Nephron (organoid): ENCODE data around the gene ZBTB44.
"Not testable (repeated sequence)": the region's sequence is repeated elsewhere in the genome, so short reads cannot be mapped to it uniquely, and the experiment has no call there.

ENCODE experiments used
- H3K27ac Mint-ChIP-seq, 3 experiments: 2 replicates each; pipeline ENCODE4 v1.8.0; 2020; ENCODE audit warnings: mixed read lengths in 3 of 3, mild to moderate bottlenecking in 2 of 3, moderate library complexity in 1 of 3
- H3K27me3 Mint-ChIP-seq: 2 replicates; pipeline ENCODE4 v1.8.0; 2021; ENCODE audit warnings: low read depth, mild to moderate bottlenecking, moderate library complexity, mixed read lengths
- H3K36me3 Mint-ChIP-seq: 2 replicates; pipeline ENCODE4 v1.8.0; 2020; ENCODE audit warnings: low read depth, mixed read lengths
- H3K4me1 Mint-ChIP-seq: 2 replicates; pipeline ENCODE4 v1.8.0; 2020; ENCODE audit warnings: mixed read lengths
- H3K4me3 Mint-ChIP-seq, 3 experiments: 2 replicates each; pipeline ENCODE4 v1.8.0; 2020; ENCODE audit warnings: mild to moderate bottlenecking in 3 of 3, mixed read lengths in 3 of 3, moderate library complexity in 2 of 3
- H3K9me3 Mint-ChIP-seq: 2 replicates; pipeline ENCODE4 v1.8.0; 2020; ENCODE audit warnings: mixed read lengths
- TF ChIP-seq, protein P1 (sequence below), 3 experiments: fragments of 200-600 bp; sonication (generic); IDR thresholded peaks; one replicate each; pipeline ENCODE4 v1.5.0; 2021; ENCODE audit warnings: antibody characterized with exemption in 3 of 3; ENCODE audit not compliant: unreplicated experiment in 3 of 3

ZBTB44 gene

GRCh38 chr11:130243816-130244215 lies 70.9 kb downstream of the ZBTB44 start:
- Mint-ChIP-seq H3K4me3 (no peak overlapping the region), H3K4me1 (no peaks in the 10 kb centered on the region), H3K27me3 (no peaks in the 10 kb centered on the region), H3K27ac (no peak overlapping the region), H3K9me3 (no peaks in the 10 kb centered on the region), H3K36me3 (peaks cover 19% of the 10 kb centered on the region)
- TF ChIP-seq, protein P1, sequence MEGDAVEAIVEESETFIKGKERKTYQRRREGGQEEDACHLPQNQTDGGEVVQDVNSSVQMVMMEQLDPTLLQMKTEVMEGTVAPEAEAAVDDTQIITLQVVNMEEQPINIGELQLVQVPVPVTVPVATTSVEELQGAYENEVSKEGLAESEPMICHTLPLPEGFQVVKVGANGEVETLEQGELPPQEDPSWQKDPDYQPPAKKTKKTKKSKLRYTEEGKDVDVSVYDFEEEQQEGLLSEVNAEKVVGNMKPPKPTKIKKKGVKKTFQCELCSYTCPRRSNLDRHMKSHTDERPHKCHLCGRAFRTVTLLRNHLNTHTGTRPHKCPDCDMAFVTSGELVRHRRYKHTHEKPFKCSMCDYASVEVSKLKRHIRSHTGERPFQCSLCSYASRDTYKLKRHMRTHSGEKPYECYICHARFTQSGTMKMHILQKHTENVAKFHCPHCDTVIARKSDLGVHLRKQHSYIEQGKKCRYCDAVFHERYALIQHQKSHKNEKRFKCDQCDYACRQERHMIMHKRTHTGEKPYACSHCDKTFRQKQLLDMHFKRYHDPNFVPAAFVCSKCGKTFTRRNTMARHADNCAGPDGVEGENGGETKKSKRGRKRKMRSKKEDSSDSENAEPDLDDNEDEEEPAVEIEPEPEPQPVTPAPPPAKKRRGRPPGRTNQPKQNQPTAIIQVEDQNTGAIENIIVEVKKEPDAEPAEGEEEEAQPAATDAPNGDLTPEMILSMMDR (IDR thresholded peaks at IDR 0.05; ENCODE audit: unreplicated experiment in 3 of 3) = no peak

- H3K36me3 Mint-ChIP-seq = peaks cover 31% of the 10 kb centered on the region
- no peaks in the 10 kb centered on the region for H3K4me1 Mint-ChIP-seq
- no peaks in the 10 kb centered on the region for H3K9me3 Mint-ChIP-seq
- H3K27ac Mint-ChIP-seq = no peak overlapping the region
- no peaks in the 10 kb centered on the region for H3K27me3 Mint-ChIP-seq
- no peak overlapping the region for H3K4me3 Mint-ChIP-seq
- TF ChIP-seq, protein P1 (IDR thresholded peaks at IDR 0.05; ENCODE audit: unreplicated experiment in 3 of 3) = no peak
Measured at GRCh38 chr11:130241713-130242112, 73.0 kb downstream of the ZBTB44 start.

DNA sequence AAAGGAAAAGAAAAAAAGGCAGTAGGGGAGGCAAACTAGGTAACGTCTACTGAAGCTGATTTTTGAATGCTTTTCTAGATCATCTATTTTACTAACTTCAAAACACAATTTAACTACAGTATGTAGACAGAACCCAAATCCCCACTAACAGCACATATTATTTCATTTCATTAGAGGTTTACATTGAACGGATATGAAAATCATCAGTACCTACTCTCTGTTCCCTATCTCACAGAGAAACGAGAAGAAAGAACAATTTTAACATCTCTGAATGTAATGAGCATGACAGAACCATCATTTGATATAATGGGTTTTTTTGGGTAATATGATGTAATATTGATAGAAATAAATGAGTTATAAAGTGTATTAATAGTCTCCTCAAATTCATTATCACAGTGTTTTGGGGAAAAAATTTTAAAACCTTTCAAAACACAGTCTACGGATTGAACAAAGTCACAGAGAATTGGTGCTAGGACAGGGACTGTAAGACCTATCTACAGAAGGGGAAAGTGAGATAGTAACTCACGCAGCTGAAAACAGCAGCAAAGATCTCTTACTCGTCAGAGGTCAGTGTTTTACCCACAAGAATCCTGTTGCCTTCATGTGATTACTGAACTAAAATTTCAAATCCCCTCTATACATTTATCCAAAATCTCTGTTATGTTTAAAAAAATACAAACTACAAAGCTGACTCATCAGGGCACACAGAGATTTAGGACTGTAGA lies 77.3 kb downstream of the ZBTB44 start:
- Mint-ChIP-seq H3K36me3 (peaks cover 37% of the 10 kb centered on the region), H3K4me3 (no peak overlapping the region), H3K27me3 (no peaks in the 10 kb centered on the region), H3K9me3 (no peaks in the 10 kb centered on the region), H3K27ac (no peak overlapping the region), H3K4me1 (no peaks in the 10 kb centered on the region)
- TF ChIP-seq, protein P1 (IDR thresholded peaks at IDR 0.05; ENCODE audit: unreplicated experiment in 3 of 3) = no peak

DNA sequence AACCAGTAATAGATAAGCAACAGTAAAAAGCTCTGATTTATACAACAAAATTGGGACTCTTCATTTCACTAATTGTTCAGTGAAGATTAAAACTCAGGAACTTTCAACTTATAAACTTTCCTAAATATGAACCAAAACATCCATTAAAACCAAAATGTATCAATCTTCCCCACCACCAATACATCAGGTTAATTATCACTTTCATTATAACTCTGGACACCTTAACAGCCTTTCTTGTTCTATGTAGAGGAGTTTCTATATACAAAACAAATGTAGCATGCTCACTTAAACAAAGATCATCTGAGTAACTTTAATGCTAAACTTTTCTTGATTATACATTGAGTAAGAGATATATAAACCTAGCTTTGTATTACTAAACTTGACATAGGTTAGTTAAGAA lies 80.4 kb downstream of the ZBTB44 start:
- Mint-ChIP-seq H3K9me3 (no peaks in the 10 kb centered on the region), H3K4me3 (no peak overlapping the region), H3K4me1 (no peaks in the 10 kb centered on the region), H3K36me3 (peaks cover 27% of the 10 kb centered on the region), H3K27me3 (no peaks in the 10 kb centered on the region), H3K27ac (no peak overlapping the region)
- TF ChIP-seq, protein P1 (IDR thresholded peaks at IDR 0.05; ENCODE audit: unreplicated experiment in 3 of 3) = no peak

DNA sequence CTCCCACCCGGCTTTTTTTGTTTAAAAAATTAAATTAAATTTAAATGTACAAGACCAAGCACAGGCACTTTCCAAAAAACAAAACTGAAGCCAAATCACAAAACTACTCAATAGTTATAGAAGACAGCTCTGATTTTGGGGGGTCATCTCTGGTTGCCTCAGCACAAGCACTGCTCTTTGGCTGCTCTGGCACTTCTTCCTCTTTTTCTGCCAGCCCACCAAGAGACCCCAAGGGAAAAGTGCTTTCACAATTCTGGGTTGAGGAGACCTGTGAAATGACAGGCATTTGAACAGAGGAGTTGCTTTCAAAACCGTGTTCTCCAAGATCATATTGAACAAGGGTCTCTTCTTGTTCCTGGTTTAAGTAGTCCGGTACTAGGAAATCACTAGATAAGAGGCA lies 80.8 kb downstream of the ZBTB44 start:
- not testable (repeated sequence) for H3K27me3 Mint-ChIP-seq, H3K4me1 Mint-ChIP-seq, H3K4me3 Mint-ChIP-seq, H3K27ac Mint-ChIP-seq, H3K9me3 Mint-ChIP-seq
- H3K36me3 Mint-ChIP-seq = peaks cover 23% of the 10 kb centered on the region

GRCh38 chr11:130233486-130233885 lies 81.2 kb downstream of the ZBTB44 start:
- H3K36me3 Mint-ChIP-seq = peaks cover 21% of the 10 kb centered on the region
- not testable (repeated sequence) for H3K27me3 Mint-ChIP-seq, H3K9me3 Mint-ChIP-seq, H3K4me3 Mint-ChIP-seq, H3K27ac Mint-ChIP-seq, H3K4me1 Mint-ChIP-seq

DNA sequence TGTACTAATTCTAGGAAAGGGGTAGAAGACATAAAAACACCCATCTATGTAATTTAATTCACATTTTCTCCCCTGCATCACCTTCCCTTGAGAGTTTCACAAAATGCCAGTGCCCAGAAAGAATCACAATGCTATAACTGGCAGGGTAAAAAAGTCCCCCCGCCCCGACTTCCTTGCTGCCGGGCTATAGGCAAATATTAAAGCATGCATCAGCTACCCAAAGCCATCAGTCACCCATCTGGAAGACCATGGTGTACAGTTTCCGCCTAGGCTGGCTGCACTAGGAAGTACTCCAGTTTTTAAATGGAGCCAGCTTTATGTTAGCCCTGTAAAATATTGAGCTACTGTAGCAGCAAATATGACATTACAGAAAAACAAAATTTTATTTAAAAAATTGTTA lies 87.3 kb downstream of the ZBTB44 start:
- TF ChIP-seq, protein P1 (IDR thresholded peaks at IDR 0.05; ENCODE audit: unreplicated experiment in 3 of 3) = no peak
- peaks cover 13% of the 10 kb centered on the region for H3K36me3 Mint-ChIP-seq
- H3K9me3 Mint-ChIP-seq = no peaks in the 10 kb centered on the region
- H3K27ac Mint-ChIP-seq = no peak overlapping the region
- H3K27me3 Mint-ChIP-seq = no peaks in the 10 kb centered on the region
- H3K4me1 Mint-ChIP-seq = no peaks in the 10 kb centered on the region
- H3K4me3 Mint-ChIP-seq = no peak overlapping the region
